Measurements from ENCODE around the gene C1orf35.

Gene C1orf35

DNA sequence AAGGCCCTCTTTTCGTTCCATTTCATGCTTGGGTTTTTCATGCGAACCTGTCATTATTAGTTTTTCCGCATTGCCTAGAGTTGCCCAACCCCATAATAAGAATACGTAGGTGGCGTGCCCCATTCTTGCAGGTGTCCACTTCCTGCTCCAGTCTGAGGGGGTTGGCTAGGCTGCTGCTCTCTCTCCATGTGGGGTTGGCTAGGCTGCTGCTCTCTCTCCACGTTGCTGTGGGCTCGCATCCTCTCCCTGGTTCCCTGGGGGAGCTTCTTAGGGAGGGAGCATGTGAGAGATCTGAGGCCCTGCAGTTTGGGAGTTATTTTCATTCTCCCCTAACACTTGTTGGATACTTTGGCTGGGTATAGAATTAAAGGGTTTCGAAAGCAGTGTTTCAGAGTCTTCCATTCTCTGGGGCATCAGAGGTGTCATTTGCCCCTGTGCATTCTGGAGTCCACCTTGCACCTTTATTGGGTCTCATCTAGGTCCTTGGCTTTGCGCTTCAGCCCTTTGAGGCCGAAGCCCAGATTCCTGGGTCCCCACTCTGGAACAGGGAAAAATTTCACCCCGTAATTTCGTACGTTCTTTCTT, 8.6 kb downstream of the C1orf35 start:
- no peak for DNase-seq (ENCODE audit: low spot score)

DNA sequence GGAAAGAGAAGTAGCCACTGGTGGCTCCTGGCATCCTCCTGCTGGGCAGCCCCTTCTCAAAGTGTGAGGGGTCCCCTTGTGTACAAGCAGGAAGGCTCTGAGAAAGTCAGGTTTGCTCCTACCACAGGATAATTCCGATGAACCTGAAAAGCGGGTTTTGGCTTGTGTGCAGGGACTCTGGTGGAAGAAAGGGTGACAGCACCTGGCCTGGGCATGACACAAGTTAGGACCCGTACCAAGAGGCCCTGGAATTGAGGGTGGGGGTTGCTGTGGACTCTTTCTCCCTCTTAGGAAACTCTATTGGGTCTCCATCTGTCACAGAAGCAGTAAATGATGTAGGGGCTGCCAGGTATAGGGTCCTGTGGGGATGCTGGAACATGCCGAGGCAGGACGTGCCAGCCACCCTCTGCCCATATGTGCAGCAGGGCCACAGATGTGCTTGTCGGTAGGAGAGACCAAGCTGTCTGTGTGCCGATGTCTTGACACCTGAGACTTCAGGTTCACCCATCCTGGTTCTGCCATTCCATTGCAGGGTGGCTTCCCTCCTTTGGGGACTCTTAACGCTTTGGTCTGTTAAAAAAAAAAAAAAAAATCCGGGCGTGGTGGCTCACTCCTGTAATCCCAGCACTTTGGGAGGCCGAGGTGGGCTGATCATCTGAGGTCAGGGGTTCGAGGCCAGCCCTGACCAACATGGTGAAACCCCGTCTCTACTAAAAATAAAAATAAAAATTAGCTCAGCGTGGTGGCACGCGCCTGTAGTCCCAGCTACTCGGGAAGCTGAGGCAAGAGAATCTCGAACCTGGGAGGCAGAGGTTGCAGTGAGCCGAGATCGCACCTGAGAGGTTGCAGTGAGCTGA, 9.8 kb downstream of the C1orf35 start:
- DNase-seq (ENCODE audit: low spot score), result no peak

DNA sequence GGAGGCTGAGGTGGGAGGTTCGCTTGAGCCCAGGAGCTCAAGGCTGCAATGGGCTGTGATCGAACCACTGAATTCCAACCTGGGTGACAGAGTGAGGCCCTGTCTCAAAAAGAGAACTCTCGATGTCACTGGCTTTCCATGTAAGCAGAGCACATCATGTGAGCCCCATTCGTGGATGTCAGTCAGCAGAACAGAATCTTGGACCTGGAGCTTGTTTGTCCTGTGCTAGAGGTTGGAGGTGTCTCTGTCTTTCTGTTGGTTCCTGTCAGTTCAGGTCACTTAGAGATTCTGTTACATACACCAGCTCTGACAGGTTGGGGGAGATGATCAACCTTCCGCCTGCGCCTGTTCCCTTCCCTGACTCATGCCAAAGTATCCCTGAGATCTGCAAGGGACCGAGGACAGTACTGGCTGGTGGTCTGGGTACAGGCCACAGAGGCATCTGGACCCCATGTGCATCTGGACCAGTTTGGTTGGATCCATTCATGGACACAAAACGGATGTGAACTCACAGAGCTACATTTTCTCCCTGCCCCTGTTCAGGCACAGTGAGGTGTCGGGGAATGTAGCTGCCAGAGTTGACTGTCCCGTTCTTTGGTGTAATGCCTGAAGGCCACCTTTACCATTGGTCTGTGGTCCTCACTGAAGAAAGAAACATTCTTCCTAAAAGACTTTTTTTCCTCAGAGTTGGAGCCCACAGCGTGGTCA, 10.6 kb downstream of the C1orf35 start:
- no peak for DNase-seq (ENCODE audit: low spot score)

DNA sequence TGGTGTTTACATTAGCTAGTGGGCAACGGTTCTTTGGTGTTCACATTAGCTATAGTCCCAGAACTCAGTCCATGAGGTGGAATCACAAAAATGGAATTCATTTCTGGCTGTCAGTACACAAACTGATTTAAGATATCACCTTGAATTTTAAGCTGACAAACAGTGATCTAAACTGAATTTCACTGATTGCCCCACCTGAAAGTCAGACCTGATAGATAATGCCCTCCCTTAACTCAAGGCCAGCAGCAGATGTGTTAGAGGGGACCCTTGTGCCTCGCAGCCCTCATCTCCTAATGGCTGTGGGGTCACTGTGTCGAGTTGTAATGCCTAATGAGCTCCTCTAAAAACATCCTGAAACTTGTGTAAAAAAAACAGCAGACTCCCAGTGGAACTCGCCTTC, 12.0 kb downstream of the C1orf35 start:
- DNase-seq (ENCODE audit: low spot score), result no peak

DNA sequence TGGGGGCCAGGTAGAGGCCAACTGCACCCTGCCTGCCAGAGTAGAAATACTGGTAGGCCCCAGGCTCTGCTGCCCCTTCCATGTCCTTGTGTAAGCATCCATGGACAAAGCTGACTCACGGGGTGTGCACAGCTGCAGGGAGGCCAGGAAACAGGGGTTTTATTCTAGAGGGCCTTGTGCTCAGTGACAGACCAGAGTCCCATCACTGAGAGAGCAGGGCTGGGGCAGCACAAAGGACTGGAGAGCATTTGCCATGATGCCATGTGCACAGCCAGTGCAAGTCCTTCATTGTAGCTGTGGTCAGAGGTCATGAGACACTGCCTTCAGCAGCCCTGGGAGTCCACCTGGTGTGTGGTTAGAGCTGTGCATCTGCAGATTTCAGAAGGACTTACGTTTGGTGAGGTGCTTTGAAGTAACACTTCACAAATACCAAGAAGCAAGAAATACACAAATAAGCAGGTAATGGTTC, 12.5 kb downstream of the C1orf35 start:
- DNase-seq (ENCODE audit: low spot score), result no peak

DNA sequence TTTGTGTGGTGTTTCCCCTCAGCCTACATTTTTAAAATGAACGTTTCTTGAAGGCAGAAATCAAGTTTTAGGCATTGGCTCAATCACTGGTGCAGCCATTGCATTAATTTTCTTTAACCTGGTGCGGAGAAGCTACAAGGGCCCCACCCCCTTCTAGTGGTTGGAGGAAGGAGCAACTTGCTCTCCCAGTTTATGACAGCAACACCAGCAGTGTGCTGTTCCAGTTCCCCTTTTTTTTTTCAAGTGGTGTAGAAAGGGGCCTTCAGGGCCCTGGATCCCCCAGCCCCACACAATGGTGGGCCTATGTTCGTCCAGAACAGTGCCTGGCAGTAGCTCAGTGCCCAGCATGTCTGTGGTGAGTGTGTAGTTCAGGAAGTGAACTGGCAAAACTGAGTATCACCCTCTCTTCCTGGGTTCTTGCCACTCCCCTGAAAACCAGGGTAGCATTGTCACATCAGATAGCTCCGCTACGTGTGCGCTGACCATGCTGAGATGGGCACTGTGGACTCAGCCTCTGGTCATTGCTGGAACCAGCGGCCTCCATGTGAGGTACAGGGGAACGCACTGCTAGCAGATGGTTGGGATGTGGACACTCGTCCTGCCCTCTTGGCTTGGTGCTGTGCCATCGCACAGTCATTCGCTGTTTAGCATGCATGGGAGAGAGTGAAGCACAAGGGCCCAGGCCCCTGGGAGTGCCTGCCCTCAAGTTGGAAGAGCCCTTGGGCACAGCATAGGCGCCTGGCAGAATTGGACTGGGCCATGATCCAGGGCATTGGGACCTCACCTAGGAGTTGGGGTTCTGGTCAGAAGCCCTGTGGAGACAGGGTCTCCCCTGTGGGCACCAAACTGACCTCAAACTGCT, 13.4 kb downstream of the C1orf35 start:
- DNase-seq (ENCODE audit: low spot score), result peak; percentile 43

DNA sequence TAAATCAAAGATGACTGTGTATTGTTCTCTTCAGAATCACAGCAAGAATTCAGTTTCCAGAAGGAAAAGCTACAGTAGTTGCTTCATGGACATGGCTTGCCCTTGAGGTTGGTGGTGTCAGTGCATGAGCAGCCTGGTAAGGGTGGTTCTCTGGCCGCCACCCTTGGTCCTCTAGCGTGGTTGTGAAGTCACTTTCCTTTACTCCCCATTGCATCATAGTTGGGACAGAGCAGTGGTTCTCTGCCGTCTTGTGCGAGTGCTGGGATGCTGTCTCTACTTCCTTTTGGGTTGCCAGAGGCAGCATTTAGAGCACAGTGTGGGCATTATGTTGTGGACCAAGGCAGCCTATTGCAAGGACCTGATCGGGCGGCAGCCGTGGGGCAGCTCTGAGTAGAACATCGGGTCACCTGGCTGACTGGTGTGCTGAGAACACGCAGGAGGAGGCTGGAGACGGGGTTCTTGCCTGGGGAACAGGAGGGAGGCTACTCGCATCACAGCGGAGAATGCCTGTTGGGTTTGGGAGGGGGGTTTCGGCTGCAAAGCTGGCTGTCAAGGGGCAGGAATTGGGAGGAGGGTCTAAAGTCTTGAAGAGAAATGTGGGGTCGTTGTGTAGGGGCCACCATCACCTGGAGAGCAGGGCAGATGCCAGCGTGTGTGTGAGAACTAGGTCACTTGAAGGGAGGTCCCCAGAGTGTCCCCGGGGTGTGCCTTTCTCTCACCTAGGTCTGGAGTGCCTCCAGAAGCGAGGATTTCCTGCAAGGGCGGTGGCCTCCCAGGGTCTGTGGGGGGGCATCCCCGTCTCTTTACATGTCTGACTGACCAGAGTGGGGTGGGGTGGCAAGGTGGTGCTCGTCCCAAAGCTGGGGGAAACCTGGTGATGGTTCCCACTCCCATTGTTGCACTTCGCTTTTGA, 14.3 kb downstream of the C1orf35 start:
- DNase-seq (ENCODE audit: low spot score), result no peak

DNA sequence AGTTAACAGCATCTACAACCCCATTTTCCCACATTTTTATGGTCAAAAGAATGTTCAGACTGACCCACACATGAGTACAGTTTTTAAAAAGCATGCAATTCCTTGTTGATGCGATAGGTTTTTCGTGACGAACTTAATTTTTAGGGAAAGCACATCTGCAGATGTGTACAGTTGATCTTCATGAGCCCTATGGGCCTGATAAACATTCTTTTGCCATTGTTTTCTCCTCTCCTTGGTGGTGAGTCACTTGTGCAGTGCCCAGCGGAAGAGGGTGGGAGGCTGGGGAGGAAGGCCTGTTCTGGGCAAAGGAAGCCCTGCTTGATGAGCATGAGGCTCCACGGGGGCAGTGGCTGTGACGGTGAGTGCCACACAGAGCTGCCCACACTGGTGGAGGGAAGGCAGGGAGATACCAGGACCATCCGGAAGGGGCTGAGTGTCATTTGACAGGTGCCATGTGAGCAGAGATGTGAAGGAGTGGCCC, 15.3 kb downstream of the C1orf35 start:
- no peak for DNase-seq (ENCODE audit: low spot score)

DNA sequence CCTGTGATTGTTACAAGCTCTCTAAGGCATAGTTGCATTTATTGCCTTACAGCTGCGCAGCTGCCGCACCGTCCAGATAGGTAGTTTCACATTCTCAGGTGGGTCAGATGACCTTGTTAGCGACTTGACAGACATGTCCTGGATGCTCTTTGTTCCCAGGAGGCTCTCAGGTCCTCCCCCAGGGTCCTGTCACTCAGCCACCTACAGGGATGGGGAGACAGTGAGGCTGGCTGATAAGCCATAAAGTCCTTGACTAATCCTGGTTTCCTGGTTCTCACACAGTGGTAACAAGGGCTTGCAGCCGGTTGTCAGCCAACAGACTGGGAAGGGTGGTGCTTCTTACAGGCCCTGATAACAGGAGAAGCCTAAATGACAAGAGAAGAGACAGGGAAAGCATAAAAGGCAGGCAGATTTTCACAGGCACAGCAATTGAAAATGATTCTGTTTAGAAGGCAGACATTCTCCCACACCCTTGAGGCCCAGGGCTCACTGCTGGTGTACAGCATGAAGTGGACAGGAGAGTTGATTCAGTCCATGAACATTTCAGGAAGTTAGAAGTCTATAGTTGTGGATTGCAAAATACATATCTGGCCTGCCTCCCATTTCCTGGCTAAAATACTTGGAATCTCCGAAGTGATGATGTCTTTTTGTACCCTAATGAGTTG, 17.7 kb downstream of the C1orf35 start:
- no peak for DNase-seq (ENCODE audit: low spot score)

DNA sequence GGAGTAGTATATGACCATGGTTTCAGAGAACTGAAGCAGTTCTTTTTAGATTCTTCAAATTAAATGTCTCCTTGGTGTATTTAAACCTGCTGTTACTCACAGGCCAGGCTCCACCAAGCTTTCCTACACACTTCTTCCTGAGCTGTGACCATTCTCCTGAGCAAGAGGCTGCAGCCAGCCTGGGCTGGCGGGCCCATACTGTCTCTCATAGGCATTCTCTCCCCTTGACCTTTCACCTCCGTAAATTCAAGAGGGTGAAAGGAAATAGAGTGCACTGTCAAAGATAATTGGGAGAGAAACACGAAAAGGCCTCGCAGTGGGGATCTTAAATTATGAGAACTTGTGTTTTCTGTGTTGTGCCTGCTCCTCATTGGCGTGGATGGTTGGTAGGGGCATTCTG, 18.3 kb downstream of the C1orf35 start:
- no peak for DNase-seq (ENCODE audit: low spot score)

DNA sequence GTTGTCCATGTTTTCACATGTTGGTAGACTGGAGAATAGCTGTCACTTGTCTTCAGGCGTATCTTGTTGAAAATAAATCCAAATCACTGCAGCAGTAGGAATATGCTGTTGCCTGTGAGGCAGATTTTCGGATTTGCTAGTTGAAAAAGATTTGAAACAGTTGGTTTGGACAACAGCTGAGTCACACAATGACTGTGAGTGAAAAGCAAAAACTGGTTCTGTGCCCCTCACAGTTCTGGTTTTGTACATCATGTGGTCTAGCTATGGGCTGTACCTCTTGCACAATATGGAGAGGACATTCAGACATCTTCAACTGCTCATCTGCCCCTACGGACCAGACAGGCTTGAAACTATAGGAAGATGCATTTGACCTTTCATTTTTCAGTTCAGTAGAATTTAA, 18.8 kb downstream of the C1orf35 start:
- no peak for DNase-seq (ENCODE audit: low spot score)

DNA sequence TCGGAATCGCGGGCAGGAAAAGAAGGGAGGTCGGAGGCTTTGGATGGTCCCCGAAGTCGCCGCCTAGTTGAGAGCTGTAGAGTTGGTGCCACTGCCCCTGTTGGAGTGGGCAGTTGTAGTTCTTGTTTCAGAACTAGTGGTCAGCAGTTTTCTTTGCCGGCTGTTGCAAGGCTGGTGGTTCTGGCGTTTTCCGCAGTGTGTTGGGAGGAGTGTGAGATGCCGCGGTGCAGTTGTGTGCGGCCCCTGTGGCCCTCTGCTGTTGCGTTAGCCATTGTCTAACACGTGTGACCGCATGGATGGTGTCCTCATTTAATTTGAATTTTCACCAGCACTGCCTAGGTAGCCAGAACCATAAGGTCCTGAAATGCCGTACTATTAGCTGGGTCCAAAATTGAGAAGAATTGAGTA, 19.2 kb downstream of the C1orf35 start:
- no peak for DNase-seq (ENCODE audit: low spot score)

DNA sequence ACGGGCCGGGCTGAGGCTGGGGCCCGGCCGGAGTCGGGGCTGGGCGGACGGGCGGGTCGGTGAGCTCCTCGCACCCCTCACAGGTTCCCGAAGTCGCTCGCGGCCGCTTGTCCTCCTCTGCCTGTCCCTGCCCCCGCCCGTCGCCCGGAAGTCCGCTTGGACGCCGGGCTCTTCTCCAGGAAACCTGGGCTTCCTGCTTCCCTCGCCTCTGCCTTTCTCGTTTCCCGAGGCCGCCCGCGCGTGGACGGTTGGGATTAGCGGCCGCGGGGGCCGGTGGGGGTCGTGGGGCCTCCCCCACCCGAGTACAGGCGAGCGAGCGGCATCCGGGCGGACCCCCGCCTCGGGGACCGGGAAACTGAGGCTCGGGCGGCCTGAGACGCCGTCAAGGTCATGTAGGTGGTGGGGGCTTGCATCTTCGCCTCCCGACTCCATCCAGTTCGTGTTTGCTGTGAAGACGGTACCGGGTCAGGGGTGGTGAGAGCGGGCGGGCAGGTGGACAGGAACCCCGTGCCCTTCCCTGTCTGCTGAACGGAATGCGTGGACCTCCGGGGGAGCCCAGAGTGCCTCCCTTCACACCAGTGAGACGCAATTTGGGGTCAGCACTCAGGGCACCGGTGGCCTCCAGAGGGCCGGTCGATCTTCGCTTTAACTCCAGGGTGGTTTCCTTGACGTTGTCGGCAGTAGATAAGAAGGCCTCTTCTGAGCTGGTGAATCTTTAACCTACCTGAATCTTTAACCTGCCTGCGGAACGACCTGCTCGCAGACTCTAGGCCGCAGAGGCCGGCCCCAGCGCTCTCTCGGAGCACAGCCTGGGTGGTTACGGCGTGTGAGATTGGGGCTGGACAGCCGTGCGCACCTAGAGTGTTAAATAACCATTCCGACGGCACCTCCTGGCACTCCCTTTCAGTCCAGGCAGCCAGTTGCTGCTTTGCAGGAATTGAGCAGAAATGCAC, 19.9 kb downstream of the C1orf35 start:
- no peak for DNase-seq (ENCODE audit: low spot score)

DNA sequence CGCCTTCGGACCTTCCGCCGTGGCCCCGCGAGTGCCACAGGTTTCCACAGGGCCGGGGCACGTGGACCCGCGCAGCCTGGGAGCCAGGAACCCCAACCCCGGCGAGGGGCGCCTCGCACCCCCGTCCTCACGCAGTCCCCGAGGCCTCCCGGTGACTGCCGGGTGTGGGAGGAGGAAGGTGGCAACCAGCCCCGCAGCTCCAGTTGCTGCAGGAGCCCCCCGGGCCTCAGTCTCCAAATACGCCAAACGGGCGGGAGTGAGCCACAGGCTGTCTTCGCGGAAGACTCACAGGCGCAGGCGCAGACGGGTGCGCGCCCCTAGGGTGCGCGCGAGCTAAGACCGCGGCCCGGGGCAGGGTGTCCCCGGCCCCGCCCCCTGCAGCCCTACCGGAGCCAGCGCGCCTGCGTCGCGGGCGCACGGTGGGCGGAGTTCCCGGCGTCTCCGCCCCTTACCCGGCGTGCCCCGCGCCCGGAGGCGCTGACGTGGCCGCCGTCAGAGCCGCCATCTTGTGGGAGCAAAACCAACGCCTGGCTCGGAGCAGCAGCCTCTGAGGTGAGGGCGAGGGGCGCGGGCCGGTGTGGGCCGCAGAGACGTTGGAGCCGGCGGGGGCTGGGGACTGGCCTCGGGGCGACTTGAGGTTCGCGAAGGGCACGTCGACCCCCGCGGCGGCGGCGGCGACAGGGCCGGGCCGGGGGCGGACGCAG, 20.8 kb downstream of the C1orf35 start, which contains the start of gene ARF1:
Gene ARF1, plus strand, starts transcription at position 495 of the 704 bp plus-strand sequence. CDS start 14,407 bp downstream, outside the sequence.
- peak; percentile 96 for DNase-seq (ENCODE audit: low spot score)

DNA sequence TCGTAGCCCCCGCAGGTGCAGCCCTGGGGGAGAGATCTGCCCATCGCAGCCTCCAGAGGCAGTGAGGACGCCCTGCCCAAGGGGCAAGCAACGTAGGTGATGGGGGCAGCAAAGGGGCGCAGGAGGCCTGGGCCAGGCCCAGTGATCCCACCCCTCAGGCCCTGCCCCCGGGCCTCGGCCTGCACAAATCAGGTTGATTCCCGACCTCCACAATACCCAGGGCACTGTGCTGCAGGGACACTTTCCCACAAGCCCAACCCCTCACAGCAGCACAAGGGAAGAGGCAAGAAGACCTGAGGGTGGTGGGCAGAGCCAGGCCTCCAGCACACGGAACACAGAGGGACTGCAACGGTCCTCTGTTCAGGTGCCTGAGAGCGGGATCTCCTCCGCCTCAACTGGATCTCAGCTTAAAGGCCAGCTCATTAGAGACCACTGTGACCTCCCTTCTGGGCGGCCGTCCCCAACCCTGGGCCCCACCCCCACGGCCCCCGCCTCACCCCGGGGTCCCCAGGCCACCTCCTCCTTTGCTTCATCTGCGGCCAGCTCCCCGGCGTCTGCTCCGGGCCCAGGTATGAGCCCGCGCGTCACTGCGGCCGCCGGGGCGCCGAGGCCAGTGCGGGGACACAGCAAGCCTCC, 21.4 kb downstream of the C1orf35 start:
- peak; percentile 71 for DNase-seq (ENCODE audit: low spot score)

DNA sequence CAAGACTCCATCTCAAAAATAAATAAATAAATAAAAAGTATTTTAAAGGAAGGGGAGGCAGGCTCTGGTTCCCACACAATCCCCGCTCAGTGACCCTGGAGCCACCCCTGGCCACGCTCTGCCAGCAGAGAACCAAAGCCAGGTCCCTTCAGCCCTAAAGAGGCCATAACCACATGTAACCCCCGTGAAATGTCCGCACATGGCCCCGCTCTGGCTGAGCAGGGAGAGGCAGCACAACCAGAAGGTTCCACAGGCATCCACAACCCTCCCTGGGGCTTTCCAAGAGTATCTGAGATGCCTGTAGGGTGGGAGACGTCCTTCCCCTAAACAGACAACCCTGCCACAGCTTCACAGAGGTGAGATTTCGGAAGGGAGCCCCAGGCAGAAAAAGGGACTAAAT, 22.0 kb downstream of the C1orf35 start:
- DNase-seq (ENCODE audit: low spot score), result peak; percentile 48

DNA sequence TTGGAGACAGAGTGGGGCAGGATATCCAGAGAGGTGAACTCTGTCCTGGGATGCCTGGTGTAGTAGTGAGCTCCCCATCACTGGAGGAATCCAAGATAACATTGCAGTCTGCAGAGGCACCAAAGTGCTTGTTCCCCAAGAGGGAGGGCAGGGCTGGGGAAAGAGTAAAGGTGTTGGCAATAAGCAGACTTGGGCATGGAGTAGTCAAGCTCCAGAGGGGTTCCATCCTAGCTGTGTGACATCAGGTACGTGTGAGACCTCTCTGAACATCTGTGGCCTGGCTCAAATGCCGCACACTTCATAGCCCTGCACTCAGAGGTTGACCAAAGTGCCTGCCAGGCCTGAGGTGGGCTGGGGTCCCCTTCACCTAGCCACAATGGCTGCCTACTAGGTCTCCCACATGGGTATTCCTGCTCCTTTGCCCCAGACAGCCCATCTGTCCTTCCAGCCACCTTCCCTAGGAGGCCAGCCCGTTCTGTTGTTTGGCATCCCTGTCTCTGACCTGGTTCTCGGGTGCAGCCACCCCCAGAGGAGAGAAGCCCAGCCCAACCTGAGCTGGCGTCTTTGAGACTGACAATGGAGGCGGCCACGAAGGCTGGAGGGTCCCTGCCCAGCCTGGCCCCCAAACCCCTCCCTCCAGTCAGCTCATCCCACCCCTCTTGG, 23.4 kb downstream of the C1orf35 start:
- peak; percentile 43 for DNase-seq (ENCODE audit: low spot score)

All from ecto neural progenitor cell (in vitro differentiated cells).